ENCODE measurements around the gene ANKRD11.
"Not testable (repeated sequence)": the region's sequence is repeated elsewhere in the genome, so short reads cannot be mapped to it uniquely, and the experiment has no call there.

The ANKRD11 gene

DNA sequence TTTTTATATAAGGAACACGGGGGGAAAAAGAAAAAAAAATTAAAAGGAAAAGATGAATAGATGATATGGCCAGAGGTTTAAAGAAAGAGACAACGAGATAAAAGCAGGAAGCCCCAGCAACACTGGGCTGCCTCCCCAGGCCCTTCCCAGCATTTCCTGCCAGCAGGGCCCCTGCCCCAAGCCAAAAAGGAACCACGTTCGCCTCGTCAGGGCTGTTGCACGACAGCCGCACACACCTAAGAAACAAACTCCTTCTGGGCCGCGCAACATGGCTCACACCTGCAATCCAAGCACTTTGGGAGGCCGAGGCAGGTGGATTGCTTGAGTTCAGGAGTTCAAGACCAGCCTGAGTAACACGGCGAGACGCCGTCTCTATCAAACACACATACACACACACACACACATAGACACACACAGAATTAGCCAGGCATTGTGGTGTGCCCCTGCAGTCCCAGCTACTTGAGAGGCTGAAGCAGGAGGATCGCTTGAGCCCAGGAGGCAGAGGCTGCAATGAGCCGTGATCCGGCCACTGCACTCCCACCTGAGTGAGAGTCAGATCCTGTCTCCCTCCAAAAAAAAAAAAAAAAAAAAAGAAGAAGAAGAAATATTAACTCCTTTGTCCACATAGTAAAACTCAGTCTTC, 83.0 kb downstream of the ANKRD11 start:
- no peak for DNase-seq (ENCODE audit: low read depth in 2 of 2)

DNA sequence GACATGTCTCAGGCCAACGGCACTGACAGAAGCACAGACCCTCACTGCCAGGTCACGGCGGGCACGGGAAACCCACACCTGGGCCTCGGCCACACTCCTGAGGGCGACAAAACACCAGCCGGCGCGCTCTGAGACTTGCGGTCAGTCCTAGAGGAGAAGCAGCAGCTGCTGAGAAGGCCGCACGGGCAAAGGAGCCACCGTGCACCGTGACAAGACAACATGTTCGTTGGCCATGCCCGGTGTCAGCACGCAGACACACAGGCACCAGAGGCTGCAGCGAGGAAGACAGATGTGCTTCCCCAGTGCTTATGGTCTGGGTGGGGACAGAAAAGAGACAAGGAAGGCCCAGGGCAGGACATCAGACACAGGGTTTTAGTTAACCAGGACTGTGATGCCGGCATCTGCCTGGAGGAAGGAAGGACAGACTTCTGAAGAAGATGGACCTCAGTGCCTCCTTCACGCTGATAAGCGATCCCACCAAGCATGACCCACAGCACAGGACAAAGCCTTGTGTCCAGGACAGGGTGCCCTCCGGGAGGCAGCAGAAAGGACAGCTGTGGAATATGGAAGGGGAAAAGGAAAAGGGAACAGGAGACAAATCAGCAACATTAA, 84.0 kb downstream of the ANKRD11 start:
- DNase-seq (ENCODE audit: low read depth in 2 of 2): no peak

DNA sequence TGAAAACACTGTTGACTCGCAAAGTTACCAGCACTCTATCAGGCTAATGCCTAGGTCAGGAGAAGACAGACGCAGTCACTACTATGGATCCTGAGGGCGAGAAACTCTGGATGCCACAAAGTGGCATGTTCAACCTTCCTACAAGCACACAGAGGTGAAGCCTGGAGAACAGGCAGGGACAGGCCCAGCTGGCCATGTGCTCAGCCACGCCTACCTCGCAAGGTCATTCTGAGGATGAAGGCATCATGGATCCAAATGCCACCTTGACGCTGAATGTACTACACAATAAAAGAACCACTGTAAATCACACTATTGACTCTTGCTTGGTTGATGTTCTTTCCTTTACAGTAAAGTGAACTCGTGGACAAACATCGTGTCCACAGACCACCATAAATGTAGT, 85.8 kb downstream of the ANKRD11 start:
- no peak for DNase-seq (ENCODE audit: low read depth in 2 of 2)

DNA sequence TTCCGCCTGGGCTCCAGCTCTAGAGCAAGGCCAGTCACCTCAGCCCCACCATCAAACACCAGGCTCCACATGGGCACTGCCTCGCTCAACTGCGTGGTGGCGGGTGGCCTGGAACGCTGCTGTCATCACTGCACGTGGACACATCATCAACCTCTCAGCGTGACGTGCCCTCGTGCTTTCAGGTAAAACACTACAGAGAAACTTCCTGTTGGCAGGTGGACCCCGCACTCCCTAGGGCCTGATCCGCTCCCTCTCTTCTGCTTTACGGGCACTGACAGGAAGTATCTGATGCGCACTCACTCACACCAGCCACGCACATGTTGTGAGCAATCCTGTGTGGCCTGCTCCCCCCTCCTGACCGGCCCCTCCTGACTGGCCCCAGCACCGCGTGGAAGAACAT, 87.4 kb downstream of the ANKRD11 start:
- no peak for DNase-seq (ENCODE audit: low read depth in 2 of 2)

DNA sequence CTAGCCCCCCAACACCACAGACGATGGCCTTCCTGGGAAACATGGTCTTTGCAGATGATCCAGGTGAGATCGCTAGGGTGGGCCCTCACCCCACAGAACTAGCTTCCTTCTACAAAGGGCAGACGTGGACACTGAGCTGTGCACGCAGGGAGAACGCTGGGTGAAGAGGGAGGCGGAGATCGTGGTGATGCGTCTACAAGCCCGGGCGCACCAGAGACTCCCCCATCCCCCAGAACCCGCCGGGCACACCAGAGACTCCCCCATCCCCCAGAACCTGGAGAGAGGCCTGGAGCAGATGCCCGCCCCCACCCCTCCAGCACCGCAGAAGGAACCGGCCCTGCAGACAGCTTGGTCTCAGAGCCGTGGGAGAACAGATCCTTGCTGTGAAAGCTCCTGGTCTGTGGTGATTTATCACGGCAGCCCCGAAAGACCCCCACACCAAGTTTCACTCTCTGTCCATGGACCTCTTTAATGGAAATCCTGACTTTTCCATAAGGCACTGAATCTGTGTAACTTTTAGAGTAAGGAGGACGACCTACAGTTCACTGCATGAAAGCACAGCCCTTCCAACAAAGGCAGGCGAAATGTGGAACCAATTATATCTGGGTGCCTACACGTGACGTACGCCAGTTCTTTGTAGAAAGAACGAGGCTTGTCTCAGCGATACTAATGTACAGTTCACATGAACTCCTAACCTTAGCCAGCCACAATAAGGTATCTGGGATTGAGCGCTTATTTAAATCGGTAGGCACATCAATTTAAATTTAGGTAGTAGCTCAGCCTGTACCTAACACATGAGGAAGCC, 88.5 kb downstream of the ANKRD11 start:
- no peak for DNase-seq (ENCODE audit: low read depth in 2 of 2)

DNA sequence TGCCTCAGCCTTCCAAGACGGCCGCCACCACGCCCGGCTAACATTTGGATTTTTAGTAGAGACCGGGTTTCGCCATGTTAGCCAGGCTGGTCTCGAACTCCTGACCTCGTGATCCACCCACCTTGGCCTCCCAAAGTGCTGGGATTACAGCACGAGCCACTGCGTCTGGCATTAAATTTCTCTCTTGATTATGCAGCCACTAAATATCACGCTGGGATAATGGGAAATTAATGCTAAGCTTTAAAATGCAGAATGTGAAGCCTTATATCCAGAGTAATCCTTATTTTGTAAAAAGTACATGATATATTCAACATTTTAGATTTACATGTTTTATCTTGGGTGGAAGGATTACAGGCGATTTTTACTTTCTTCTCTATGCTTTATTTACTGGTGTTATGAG, 89.2 kb downstream of the ANKRD11 start:
- no peak for DNase-seq (ENCODE audit: low read depth in 2 of 2)

DNA sequence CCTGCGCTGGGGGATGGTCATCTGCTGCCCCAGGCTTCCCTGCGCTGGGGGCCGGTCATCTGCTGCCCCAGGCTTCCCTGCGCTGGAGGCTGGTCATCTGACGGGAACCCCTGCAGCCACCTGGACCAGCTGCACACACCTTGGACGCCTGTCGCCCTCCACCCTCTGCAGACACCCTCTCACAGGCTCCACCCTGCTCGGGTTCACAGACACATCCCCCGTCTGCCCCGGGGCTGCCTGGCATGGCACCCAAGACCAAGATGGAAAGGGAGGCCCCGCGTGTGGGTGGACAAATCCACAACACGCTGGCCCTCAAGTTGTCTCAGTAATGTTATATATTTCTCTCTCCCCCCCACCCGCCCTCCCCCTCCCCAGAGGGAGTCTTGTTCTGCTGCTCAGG, 89.6 kb downstream of the ANKRD11 start:
- DNase-seq (ENCODE audit: low read depth in 2 of 2): no peak

DNA sequence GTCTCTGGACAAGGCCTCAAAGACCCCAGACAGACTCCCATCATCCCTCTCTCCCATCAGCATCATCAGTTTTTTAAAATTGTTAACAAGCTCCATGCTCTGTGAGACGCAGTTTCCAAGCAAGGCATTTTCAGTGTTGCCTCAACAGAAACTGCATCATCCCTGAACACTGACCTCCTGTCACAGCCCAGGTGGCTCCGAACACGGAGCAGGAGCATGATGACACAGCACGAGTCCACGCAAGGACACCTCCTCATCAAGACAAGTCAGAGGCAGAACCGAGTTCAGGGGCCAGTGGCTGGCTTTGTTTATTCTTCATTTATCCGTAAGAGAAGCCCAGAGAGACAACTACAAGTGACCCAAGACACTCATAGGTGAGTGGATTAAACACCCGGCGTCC, 91.4 kb downstream of the ANKRD11 start:
- DNase-seq (ENCODE audit: low read depth in 2 of 2): no peak

DNA sequence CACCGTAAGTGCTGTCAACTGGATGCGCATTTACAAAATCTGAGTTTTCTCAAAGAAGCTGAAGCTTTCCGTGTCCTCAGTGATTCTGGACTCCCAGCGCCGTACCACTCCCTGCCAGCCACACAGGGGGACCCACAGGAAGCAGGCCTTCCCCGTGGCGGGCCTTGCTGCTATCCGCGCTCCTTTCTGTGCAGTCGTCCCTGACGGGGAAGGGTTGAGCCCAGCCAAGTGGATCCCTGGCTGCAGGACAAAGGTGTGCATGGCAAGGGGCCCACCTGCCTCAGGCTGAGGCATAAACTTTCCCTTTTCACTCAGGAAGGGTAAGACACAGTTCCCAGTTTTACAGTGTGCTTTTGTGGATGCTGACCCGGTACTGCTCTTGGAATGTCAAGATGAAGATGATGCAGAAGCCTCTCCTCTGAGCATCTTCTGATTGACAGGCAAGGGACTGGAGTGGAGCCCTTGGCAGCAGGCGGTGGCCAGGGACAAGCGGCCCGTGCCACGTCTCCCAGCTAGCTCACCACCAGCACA, 93.0 kb downstream of the ANKRD11 start:
- no peak for DNase-seq (ENCODE audit: low read depth in 2 of 2)

DNA sequence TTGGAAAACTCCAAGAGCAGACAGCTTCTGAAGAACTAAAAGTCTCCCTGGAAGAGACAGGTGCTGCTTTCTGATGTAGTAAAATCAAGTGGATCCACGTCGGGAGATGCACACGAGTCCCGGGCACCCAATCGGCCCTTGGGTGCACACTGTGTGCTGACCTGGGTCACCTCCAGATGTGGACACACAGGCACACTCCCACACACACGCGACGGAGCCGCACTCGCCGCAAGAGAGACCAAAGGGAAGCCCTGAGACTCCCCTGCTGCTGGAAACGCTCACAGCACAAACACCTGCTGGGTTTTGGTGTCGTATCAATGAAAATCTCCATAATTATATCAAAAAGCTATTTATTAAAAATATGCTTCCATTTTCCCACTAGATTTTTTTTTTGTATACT, 94.2 kb downstream of the ANKRD11 start:
- no peak for DNase-seq (ENCODE audit: low read depth in 2 of 2)

DNA sequence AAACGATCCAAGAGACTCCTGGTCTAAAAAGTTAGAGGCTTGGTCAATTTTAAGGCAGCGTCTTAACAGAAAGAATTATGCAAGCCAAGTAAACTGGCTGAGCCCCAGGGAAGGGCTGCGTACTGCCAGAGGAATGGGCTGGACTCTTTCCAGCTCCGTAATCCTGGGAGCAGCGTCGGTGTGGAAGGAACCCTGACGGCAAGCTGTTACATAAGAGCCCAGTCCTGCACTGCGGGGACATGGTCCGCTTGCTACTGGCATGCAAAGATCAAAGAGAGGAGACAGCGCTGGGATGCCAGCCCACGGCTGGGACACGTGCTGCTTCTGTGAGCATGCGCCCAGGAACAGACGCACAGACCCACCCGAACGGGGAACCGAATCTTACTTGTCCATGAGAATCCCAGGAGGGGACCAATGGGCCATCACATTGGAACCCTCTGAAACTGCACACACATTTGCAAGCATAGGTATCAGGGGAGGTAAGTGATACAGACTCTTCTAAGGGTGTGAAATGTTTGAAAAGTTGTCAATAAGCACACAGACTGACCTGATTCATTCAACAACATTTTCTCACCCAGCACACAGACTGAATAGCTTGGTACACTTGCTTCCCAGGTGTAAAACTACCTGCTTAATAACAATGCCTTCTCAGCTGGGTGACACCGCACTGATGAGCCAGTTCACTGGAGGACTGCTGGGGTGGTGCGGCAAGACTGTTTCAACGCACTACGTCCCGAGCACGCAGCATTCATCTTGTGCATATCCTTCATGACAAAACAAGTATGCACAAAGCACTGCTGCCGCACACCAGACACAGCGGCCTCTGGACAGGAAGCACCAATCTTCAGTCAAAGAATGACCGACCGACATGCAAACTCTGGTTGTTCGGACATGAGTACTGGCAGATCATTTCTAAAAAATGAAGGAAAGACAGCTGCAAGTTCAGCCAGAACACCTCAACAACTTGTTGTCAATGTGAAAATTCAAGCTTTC, 94.9 kb downstream of the ANKRD11 start:
- no peak for DNase-seq (ENCODE audit: low read depth in 2 of 2)

DNA sequence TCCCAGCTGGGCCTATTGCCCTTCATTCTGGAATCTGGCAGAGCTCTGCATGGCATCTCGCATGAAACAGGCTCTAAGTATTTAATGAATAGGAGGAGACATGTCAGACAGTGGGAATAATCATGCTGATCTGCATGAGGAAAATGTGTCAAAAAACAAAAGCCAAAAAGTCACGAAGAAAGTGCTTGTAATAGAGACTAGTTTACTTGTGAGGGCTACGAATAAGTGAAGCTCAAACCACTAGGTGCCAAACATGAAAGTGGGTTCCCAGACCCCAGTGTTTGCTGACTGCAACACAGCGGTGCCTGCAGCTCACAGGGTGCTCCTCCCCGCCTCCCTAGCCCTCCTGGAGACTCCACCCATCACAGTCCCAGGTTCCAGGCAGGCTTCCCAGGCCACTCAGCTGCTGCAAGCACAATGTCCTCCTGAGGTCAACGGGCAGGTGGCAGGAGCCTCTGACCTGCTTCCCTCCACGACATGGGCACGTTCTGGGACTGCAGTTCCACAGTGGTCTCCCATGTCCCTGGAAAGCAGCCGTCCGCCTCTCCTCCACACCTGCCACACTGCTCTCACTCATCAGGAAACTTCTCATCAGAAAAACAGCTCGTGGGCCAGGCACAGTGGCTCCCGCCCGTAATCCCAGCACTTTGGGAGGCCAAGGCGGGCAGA, 96.5 kb downstream of the ANKRD11 start:
- DNase-seq (ENCODE audit: low read depth in 2 of 2): no peak

DNA sequence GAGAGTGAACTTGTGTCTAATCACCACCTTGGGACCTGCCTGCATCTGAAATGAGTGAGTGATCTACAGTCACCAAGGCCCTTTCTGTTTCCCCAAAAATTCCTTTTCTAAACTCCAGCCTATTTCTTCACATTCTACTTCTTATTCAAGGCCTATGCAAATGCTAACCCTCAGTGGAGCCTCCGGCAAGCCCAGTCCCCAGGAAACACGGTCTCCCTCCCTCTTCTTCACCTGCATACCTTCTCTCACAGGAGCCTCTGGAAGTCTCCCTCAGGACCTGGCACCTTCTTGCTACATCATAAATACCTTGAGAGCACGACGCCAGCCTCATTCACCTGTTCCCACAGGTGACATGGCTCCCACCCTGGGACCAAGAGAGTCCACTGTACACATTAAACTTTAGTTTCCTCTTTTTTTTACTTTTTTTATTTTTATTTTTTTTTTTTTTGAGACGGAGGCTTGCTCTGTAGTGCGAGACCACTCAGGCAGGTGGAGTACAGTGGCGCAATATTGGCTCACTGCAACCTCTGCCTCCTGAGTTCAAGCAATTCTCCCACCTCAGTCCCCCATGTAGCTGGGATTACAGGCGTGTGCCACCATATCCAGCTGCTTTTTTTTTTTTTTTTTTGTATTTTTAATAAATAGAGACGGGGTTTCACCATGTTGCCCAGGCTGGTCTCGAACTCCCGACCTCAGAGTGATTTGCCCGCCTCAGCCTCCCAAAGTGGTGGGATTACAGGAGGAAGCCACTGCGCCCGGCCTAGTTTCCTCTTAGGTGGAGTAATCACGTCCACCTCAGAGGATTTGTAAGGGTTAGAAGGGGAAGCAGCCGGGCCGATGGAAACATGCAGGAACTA, 97.3 kb downstream of the ANKRD11 start:
- DNase-seq (ENCODE audit: low read depth in 2 of 2): no peak

DNA sequence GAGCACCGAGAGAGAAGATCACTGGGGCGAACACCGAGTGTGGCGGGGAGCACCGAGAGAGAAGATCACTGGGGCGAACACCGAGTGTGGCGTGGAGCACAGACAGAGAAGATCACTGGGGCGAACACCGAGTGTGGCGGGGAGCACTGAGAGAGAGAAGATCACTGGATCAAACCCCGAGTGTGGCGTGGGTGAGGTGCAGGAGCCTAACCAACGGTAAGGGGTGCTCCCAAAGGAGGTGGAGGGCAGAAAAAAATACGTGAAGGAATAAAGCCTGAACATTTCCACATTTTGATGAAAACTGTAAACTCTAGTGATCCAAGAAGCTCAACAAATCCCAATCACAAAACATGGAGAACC, 100.2 kb downstream of the ANKRD11 start:
- DNase-seq (ENCODE audit: low read depth in 2 of 2): not testable (repeated sequence)

DNA sequence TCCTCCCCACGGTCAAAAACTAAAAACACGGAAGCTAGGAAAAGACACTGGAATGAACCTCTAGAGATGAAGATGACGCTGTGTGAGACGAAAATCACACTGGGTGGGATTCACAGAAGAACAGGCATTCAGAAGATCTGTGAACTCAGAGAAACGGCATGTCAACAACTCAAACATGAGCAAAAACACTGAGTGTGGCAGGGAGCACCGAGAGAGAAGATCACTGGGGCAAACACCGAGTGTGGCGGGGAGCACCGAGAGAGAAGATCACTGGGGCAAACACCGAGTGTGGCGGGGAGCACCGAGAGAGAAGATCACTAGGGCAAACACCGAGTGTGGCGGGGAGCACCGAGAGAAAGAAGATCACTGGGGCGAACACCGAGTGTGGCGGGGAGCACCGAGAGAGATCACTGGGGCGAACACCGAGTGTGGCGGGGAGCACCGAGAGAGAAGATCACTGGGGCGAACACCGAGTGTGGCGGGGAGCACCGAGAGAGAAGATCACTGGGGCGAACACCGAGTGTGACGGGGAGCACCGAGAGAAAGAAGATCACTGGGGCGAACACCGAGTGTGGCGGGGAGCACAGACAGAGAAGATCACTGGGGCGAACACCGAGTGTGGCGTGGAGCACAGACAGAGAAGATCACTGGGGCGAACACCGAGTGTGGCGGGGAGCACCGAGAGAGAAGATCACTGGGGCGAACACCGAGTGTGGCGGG, 100.7 kb downstream of the ANKRD11 start:
- not testable (repeated sequence) for DNase-seq (ENCODE audit: low read depth in 2 of 2)

DNA sequence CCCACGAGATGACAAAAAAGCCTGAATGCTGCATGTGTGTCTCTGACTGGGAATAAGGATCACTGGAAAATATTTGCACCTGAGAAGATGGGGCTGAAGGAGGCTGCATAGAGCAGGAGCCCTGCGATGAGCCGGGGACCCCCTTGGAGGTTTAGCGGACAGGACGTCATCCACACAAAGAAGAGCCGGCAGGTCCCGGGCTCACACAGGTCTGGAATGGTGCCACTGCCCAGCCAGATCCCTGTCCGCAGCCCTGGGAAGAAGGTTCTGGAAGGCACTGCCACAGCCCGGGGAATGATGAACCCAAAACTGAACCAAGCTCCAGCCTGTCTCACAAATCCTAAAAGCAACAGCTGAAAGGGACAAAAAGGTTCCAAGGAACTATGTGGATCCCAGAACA, 101.8 kb downstream of the ANKRD11 start:
- no peak for DNase-seq (ENCODE audit: low read depth in 2 of 2)

DNA sequence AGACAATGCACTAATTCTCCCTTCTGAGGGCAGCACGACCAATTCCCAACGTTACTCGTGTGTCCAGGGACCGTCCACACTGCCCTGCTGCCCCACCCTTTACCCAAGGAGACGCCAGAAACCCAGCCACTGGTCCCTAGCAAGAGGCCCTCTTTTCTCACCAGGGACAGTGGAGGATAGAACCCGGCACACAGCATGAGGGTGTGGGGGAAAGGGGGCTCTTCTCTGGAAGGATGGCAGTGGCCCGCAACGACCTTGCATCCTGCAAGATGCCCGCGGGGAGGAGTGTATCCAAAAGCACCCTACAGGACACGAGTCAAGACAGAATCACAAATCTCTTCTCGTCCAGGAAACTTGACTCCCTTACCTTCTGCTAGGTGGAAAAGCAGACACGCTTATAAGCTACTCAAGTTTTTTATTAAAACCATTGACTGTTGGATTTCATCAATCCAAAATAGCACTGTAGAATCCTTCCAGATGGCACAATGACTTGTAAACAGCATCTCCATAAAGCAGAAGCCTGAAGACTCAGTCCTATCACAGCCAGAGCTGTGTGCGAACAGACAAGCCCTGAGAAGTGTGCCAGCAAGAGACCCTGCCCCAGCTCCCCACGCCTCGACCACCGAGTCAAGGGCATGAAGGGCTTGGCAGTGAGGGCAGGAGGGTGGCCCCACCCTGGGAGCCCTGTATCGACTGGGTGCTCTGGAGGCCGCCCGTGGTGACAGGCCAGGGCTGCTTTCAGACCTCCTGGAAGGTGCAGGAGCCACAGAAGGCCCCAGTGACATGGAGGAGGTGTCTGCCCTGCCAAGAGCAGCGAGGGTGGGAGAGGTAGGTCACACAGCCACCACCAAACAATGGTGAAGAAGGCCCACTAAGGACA, 103.8 kb downstream of the ANKRD11 start:
- no peak for DNase-seq (ENCODE audit: low read depth in 2 of 2)

DNA sequence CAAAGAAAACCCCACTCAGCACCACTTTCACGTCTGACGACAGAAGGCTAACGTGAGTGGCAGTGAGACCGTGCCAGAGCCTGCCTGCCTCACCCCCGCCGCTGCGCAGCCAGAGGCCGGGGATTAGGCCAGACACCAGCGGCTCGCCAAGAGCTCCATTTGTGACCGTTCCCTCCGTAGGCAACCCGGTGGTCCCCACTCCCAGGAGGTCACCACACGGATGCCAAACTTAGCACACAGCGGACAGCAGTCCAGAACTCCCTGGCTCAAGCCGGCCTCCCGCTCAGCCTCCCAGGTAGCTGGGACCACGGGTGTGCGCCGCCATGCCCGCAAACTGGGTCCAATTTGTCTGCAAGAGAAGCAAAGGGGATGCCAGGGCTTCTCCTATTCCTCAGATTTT, 104.6 kb downstream of the ANKRD11 start:
- DNase-seq (ENCODE audit: low read depth in 2 of 2): no peak

DNA sequence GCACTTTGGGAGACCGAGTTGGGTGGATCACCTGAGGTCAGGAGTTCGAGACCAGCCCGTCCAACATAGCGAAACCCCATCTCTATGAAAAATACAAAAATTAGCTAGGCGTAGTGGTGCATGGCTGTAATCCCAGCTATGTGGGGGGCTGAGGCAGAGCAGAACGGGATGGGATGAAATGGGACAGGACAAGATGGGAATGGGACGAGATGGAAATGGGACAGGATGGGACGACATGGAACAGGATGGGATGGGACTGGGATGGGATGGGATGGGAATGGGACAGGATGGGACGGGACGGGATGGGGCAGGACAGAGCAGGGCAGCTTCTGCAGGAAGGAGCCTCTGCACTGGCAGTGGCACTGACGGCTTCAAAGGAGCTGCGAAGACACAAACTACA, 106.1 kb downstream of the ANKRD11 start:
- DNase-seq (ENCODE audit: low read depth in 2 of 2): no peak
